ENCODE results near the gene NEDD4.
A peak's percentile ranks its signal among the peaks of the same experiment; 100 is the strongest.
"Not testable (repeated sequence)": the region's sequence is repeated elsewhere in the genome, so short reads cannot be mapped to it uniquely, and the experiment has no call there.

Gene NEDD4

GRCh38 chr15:55952501-55953274 lies 40.7 kb downstream of the NEDD4 start:
- not testable (repeated sequence) for DNase-seq

DNA sequence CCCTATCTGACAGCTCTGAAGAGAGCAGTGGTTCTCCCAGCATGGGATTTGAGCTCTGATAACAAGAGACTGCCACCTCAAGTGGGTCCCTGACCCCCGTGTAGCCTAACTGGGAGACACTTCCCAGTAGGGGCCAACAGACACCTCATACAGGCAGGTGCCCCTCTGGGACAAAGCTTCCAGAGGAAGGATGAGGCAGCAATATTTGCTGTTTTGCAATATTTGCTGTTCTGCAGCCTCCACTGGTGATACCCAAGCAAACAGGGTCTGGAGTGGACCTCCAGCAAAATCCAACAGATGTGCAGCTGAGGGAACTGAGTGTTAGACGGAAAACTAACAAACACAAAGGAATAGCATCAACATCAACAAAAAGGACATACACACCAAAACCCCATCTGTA lies 48.8 kb downstream of the NEDD4 start:
- DNase-seq, result not testable (repeated sequence)

GRCh38 chr15:55942332-55942731 lies 51.1 kb downstream of the NEDD4 start:
- no peak for DNase-seq

GRCh38 chr15:55937040-55937439 lies 56.4 kb downstream of the NEDD4 start:
- DNase-seq, result no peak

- no peak for DNase-seq
These were observed 64.5 kb downstream of the NEDD4 start for GRCh38 chr15:55928955-55929354.

GRCh38 chr15:55921744-55922143 lies 71.7 kb downstream of the NEDD4 start:
- DNase-seq, result no peak

- peak in 1 of 2 donors; percentile 43 for DNase-seq
These were observed 75.5 kb downstream of the NEDD4 start for GRCh38 chr15:55917881-55918296.

- no peak for DNase-seq
These were observed 76.6 kb downstream of the NEDD4 start for GRCh38 chr15:55916666-55917409.

DNA sequence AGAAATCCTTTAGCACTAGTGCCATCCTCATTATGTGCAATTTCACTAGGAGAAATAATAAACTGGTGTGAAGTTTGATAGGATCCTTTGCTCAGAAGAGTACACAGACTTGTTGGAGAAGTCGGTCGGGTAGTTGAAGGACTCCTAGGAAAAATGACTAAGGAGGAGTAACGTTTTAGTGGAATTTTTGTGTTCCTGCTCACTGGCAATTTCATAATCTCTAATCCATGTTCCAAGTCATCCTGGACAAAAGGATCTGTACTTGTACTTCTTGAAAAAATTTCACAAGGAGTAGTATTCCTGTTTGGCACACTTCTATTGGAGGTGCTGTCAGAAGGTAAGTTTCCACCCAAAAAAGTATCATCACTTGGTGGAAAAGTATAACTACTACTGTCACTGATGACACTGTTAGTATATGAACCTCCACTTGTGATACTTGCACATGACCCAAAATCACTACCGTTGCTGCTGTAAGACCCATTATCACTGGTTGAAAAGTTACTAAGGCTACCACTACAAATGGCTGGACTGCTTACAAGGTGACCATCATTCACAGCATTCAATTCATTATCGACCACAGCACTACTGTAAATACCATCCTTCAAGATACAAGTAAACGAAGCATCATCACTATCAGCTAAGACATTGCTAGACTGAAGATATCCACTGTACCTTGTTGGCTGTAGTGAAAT lies 77.4 kb downstream of the NEDD4 start:
- DNase-seq, result no peak

DNA sequence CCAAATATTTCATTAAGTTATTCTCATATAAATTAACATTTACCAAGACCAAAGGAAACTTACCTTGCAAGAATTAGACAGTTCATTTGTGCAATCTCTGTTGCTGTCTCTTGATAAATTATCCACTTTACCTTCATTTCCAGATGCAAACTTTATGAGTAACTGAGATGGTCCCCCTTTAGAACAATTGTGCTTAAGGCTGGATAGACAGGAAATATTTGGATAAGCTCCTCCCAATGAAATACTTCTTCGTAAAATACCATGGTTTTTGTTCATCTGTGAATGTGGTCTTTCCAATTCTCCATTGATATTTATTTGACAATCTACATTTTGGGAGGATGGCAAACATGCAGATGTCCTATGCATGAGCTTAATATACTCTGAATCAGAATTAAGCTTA lies 78.2 kb downstream of the NEDD4 start:
- no peak for DNase-seq

DNA sequence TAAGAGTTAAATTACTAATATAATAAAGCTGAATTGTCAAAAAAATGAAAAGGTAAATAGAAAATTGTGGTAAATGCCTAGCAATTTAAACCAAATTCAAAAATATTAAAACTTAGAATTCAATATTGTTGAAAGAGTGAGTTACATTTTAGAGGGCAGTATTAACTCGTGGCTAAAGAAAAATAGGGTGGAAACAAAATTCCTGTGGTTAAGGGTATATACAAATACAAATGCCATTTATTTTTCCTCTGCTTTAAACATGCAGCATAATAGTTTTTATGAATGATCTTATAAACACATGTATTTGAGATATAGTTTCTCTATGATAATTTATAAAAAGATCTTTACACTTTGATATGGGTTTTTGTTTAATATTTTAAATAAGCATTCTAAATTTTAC lies 79.0 kb downstream of the NEDD4 start:
- no peak for DNase-seq

GRCh38 chr15:55912982-55913381 lies 80.4 kb downstream of the NEDD4 start:
- no peak for DNase-seq

GRCh38 chr15:55909036-55909811 lies 84.2 kb downstream of the NEDD4 start:
- DNase-seq, result no peak

DNA sequence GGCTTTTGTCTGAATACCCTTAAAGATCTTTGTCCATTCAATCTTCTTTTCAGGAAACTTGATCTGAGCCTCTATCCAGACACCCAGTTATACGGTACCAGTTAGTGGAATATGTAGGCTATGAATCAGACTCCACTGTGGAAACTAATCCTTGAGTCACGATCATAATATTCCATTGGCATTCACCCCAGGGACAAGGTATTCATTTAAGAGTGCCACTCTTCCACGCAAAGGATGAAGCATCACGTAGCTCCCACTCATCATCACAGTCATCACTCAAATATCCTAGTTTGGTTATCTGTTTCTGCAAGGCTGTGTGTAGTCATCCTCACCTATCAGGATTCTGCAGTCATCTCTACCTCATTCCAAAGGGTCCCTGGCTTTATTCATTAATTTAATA lies 85.6 kb downstream of the NEDD4 start:
- no peak for DNase-seq

GRCh38 chr15:55902981-55903380 lies 90.4 kb downstream of the NEDD4 start:
- DNase-seq, result no peak

DNA sequence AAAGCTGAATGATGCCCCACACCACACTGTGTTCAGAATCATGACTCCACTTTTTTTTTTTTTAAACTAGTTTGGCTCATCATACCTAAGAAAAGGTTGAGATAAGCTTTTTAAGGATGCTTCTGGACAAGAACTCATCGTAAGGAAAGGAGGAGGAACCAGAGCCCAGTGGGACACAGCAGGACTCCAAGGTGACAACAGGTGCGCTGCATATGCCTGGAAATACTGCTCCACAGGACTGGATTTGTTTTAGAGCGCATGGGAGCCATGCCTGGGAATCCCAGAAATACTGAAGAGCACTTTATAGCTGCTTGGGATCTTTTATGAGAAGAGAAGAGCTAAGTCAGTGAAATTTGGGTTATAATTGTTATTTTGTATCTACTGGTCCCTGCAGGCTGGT lies 93.4 kb downstream of the NEDD4 start:
- no peak for DNase-seq

- DNase-seq, result no peak
These were observed 93.9 kb downstream of the NEDD4 start for GRCh38 chr15:55899537-55899936.

- peak; percentile 9 for DNase-seq
These were observed 95.7 kb downstream of the NEDD4 start for GRCh38 chr15:55897560-55898336.

DNA sequence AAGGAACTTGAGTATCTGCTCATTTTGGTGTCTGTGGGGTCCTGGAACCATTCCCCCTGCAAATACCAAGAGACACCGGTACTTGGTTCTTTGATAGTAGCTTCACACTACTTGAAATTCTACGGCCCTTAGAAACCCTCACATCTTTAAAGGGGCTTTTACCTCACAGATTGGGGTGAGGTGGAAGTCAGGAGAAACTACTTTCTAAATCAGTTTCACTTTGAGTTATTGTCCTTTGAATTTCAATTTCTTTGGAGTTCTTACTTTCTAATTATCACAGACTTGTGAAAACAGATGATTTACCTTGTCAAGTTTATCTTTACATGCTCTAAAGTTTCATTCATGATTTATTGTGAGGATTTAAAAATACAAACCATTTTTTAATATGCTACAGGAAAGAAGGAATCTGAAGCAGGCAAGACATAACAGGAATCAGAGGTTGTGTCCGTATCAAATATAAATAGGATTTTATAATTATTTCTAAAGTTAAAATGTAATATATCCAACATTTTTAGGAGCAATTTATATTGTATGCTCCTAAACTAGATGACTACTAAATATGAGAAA lies 98.9 kb downstream of the NEDD4 start:
- no peak for DNase-seq

DNA sequence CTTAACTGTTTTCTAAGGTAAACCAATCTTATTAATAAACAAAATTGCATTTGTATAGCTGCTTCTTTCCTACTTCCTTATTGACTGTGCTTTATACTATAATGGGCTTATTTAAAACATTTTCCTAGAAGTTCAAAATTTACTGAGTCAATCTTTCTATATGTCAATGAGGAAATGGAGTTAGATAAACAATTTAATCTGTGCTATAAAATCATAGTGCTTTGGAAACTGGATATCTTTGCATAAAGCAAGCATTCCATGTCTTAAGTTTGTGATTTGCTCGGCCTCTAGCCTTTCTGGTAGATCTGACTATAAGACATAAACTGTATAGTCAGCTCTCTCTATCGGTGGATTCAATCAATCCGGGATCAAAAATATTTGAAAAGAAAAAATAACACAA lies 99.6 kb downstream of the NEDD4 start:
- DNase-seq, result no peak

DNA sequence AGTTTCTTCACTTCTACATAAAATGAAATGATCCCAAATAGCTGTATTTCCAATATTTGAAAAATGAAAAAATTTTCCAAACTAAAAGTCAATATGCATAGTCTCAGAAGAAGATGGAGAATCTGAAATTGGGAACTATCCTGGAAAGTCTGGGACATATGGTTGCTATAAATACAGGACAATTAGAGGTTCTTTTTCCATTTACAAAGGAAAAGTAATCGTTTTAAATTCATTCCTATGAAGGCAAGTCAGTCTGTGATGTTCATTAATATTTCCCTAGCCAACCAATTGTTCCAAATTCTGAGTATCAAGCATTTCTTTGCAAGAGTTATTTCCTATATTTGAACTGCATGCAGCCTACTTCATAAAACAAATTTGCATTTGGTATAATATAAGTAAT lies 102.2 kb downstream of the NEDD4 start:
- DNase-seq, result no peak

DNA sequence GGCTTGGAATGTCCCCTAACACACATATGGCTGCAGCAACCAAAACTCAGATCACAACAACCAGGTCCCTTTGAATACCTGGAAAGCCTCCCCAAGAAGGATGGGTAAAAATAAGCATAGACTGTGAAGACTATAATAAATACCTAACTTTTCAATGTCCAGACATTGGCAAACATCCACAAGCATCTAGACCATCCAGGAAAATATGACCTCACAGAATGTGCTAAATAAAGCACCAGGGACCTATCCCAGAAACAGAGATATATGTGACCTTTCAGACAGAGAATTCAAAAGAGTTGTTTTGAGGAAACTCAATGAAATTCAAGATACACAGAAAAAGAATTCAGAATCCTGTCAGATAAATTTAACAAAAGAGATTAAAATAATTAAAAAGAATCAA lies 109.2 kb downstream of the NEDD4 start:
- DNase-seq, result no peak

Measured in hippocampal formation (tissue), 2 donors.